CD4-positive, CD25-positive, alpha-beta regulatory T cell (primary cell): Measurements from ENCODE around the gene USP49. TPM values are rescaled to one million over a fixed set of nuclear protein-coding genes. Genes with fewer than 3 reads are reported as not detected.
A peak's percentile ranks its signal among the peaks of the same experiment; 100 is the strongest.

Experiments
- ATAC-seq, 2 donors: fragments of 150-1000 bp; cut with Tn5 transposase; one replicate each; pipeline ENCODE4 v1.10.0; 2021; ENCODE audit warnings: low read depth in 2 of 2, moderate number of reproducible peaks in 2 of 2, moderate library complexity in 1 of 2
- DNase-seq, 3 donors: peaks; one replicate each; pipeline versions ENCODE4 v3.0.0 to v3.0.0-alpha.2; 2012 to 2022; ENCODE audit warnings: mixed read lengths in 1 of 3
- H3K27ac ChIP-seq: one replicate; pipeline ENCODE4 v1.7.0; 2013; ENCODE audit warnings: mild to moderate bottlenecking, low read length; ENCODE audit not compliant: insufficient read depth, poor library complexity, severe bottlenecking
- H3K27me3 ChIP-seq: one replicate; pipeline ENCODE4 v1.7.0; 2013; ENCODE audit warnings: low read length; ENCODE audit not compliant: control insufficient read depth, insufficient read depth
- H3K36me3 ChIP-seq: one replicate; pipeline ENCODE4 v1.7.0; 2013; ENCODE audit warnings: mild to moderate bottlenecking, low read length, moderate library complexity; ENCODE audit not compliant: control insufficient read depth, insufficient read depth
- H3K4me1 ChIP-seq: 2 replicates; pipeline ENCODE4 v1.7.0; 2013; ENCODE audit warnings: mild to moderate bottlenecking, low read length; ENCODE audit not compliant: insufficient read depth, control insufficient read depth, poor library complexity, severe bottlenecking
- H3K4me3 ChIP-seq: one replicate; pipeline ENCODE4 v1.7.0; 2013; ENCODE audit warnings: low read depth, mild to moderate bottlenecking, low read length, moderate library complexity
- H3K9me3 ChIP-seq, 2 experiments: 1 replicate in 1 of 2; 2 replicates in 1 of 2; pipeline ENCODE4 v1.7.0; 2013; ENCODE audit warnings: low read length in 2 of 2, mild to moderate bottlenecking in 1 of 2, moderate library complexity in 1 of 2; ENCODE audit not compliant: control insufficient read depth in 2 of 2
- H3K27ac Mint-ChIP-seq, 3 donors: one replicate each; pipeline ENCODE4 v1.8.0; 2020 to 2022; ENCODE audit warnings: mild to moderate bottlenecking in 3 of 3, mixed read lengths in 3 of 3, moderate library complexity in 2 of 3
- H3K27me3 Mint-ChIP-seq: one replicate; pipeline ENCODE4 v1.8.0; 2022; ENCODE audit warnings: mild to moderate bottlenecking, mixed read lengths
- H3K36me3 Mint-ChIP-seq: one replicate; pipeline ENCODE4 v1.8.0; 2020; ENCODE audit warnings: mixed read lengths
- H3K4me1 Mint-ChIP-seq, 4 donors: one replicate each; pipeline ENCODE4 v1.8.0; 2020 to 2022; ENCODE audit warnings: mixed read lengths in 4 of 4, mild to moderate bottlenecking in 1 of 4
- H3K4me3 Mint-ChIP-seq, 4 donors: one replicate each; pipeline ENCODE4 v1.8.0; 2020 to 2022; ENCODE audit warnings: mild to moderate bottlenecking in 4 of 4, mixed read lengths in 4 of 4, moderate library complexity in 3 of 4
- H3K9me3 Mint-ChIP-seq, 7 donors: one replicate each; pipeline ENCODE4 v1.8.0; 2020 to 2022; ENCODE audit warnings: mixed read lengths in 7 of 7, mild to moderate bottlenecking in 3 of 7, moderate library complexity in 2 of 7
- polyA plus RNA-seq, 4 donors: library from polyadenylated mRNA; unstranded; fragments of 300-500 nt; fragmentation: Illumina TruSeq; gene quantifications; one replicate each; pipeline ENCODE4 v1.2.3, GENCODE V29; 2021
- total RNA-seq: library from RNA; stranded (reverse); gene quantifications from one replicate; pipeline ENCODE4 v1.2.3, GENCODE V29; 2022

The USP49 gene
- total and polyA plus RNA-seq, 5 donors from 2014 or later: 0.34 to 2.9 (median 0.52) TPM

GRCh38 chr6:41935685-41936072 is 40.5 kb upstream of the USP49 start:
- H3K36me3 Mint-ChIP-seq: peaks cover 31% of the 10 kb centered on the region
- Histone ChIP-seq H3K27me3 (no peaks in the 10 kb centered on the region), H3K36me3 (peaks cover 58% of the 10 kb centered on the region), H3K4me1 (peaks cover 57% of the 10 kb centered on the region), H3K9me3 (no peaks in the 10 kb centered on the region), H3K27ac (peak overlapping the region; percentile 76), H3K4me3 (no peak overlapping the region)
- H3K9me3 Mint-ChIP-seq: no peaks in the 10 kb centered on the region
- no peak for ATAC-seq
- H3K27me3 Mint-ChIP-seq: no peaks in the 10 kb centered on the region
- peak overlapping the region; percentile 52 to 96 (median 83) for H3K27ac Mint-ChIP-seq
- H3K4me1 Mint-ChIP-seq: peaks cover 13 to 75% (median 55%) of the 10 kb centered on the region in 4 donors
- peak overlapping the region in 3 of 4 donors; percentile 75 to 95 (median 95) for H3K4me3 Mint-ChIP-seq
- no peak for DNase-seq

DNA sequence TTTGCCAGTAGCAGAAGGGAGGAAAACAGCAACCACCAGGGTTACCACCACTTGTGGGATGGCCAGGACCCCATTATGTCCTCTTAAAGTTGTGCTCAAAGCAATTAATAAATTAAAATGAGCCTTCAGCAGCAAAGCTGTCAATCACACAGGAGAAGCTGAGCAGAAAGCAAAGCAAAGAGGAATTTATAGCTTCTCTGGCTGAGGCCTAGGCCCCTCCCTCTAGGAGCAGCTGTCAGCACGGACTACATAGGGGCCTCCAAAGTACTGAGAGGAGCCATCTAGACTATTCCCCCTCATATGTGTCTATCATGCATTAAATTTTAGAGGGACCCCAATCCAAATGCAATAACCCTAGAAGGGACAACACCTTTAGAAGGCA is 40.0 kb upstream of the USP49 start:
- ATAC-seq: no peak
- no peaks in the 10 kb centered on the region for H3K27me3 Mint-ChIP-seq
- peaks cover 31% of the 10 kb centered on the region for H3K36me3 Mint-ChIP-seq
- peak overlapping the region in 2 of 4 donors; percentile 35 to 75 for H3K4me3 Mint-ChIP-seq
- Histone ChIP-seq H3K4me1 (peaks cover 52% of the 10 kb centered on the region), H3K27ac (peak overlapping the region; percentile 76), H3K4me3 (no peak overlapping the region), H3K27me3 (no peaks in the 10 kb centered on the region), H3K9me3 (no peaks in the 10 kb centered on the region), H3K36me3 (peaks cover 63% of the 10 kb centered on the region)
- H3K27ac Mint-ChIP-seq: peak overlapping the region in 1 of 3 donors; percentile 96
- no peaks in the 10 kb centered on the region for H3K9me3 Mint-ChIP-seq
- H3K4me1 Mint-ChIP-seq: peaks cover 13 to 70% (median 51%) of the 10 kb centered on the region in 4 donors
- DNase-seq: no peak

GRCh38 chr6:41934278-41935192 is 39.4 kb upstream of the USP49 start:
- Histone ChIP-seq H3K9me3 (no peaks in the 10 kb centered on the region), H3K27me3 (no peaks in the 10 kb centered on the region), H3K36me3 (peaks cover 69% of the 10 kb centered on the region), H3K27ac (peak overlapping the region; percentile 76), H3K4me3 (no peak overlapping the region), H3K4me1 (peaks cover 46% of the 10 kb centered on the region)
- no peak for DNase-seq
- ATAC-seq: no peak
- H3K36me3 Mint-ChIP-seq: peaks cover 31% of the 10 kb centered on the region
- H3K9me3 Mint-ChIP-seq: no peaks in the 10 kb centered on the region
- H3K27ac Mint-ChIP-seq: peak overlapping the region; percentile 47 to 96 (median 66)
- H3K4me3 Mint-ChIP-seq: peak overlapping the region in 2 of 4 donors; percentile 35 to 75
- H3K27me3 Mint-ChIP-seq: no peaks in the 10 kb centered on the region
- peaks cover 13 to 64% (median 46%) of the 10 kb centered on the region in 4 donors for H3K4me1 Mint-ChIP-seq

DNA sequence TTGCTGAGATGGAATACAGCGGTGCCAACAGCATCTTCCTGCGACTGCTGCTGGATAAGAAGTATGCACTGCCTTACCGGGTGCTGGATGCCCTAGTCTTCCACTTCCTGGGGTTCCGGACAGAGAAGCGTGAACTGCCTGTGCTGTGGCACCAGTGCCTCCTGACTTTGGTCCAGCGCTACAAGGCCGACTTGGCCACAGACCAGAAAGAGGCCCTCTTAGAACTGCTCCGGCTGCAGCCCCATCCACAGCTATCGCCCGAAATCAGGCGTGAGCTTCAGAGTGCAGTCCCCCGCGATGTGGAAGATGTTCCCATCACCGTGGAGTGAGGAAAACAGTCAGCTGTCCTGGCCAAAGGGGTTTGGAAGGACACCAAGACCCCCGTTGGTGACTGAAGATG is 37.2 kb upstream of the USP49 start:
- no peaks in the 10 kb centered on the region for H3K9me3 ChIP-seq
- Mint-ChIP-seq H3K27ac (peak overlapping the region; percentile 15 to 73 (median 64)), H3K4me3 (peak overlapping the region in 3 of 4 donors; percentile 21 to 48 (median 46))

DNA sequence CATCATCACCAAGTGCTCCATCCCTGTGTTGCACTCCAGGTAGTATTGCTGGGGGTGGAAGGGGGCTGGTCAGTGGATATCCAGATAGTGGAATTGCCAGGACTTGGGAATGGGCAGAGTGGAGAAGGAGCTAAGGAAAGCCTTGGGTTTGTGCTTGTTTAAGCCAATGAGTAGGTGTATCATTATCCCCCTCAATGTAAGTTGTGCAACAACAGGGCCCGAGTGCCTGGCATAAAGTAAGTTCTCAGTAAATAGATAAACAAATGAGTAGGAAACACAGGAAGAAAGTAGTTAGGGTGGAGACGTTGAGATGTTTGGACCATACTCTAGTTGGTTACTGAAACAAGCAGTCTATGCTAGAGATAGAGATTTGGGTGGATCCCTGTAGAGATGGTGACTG is 36.6 kb upstream of the USP49 start:
- H3K27ac Mint-ChIP-seq: peak overlapping the region; percentile 3 to 64 (median 39)
- Histone ChIP-seq H3K36me3 (peaks cover 89% of the 10 kb centered on the region), H3K27me3 (no peaks in the 10 kb centered on the region), H3K4me3 (no peak overlapping the region), H3K9me3 (no peaks in the 10 kb centered on the region), H3K27ac (no peak overlapping the region), H3K4me1 (peaks cover 18% of the 10 kb centered on the region)
- H3K9me3 Mint-ChIP-seq: no peaks in the 10 kb centered on the region
- no peak for ATAC-seq
- peaks cover 34% of the 10 kb centered on the region for H3K36me3 Mint-ChIP-seq
- no peak for DNase-seq
- peak overlapping the region in 2 of 4 donors; percentile 21 to 46 for H3K4me3 Mint-ChIP-seq
- H3K4me1 Mint-ChIP-seq: peaks cover 4 to 43% (median 30%) of the 10 kb centered on the region in 4 donors
- H3K27me3 Mint-ChIP-seq: no peaks in the 10 kb centered on the region

More for the DNA sequence above, 37.2 kb upstream of the USP49 start:
- Histone ChIP-seq H3K27ac (no peak overlapping the region), H3K4me3 (no peak overlapping the region), H3K4me1 (peaks cover 24% of the 10 kb centered on the region), H3K27me3 (no peaks in the 10 kb centered on the region), H3K36me3 (peaks cover 90% of the 10 kb centered on the region)
- H3K27me3 Mint-ChIP-seq: no peaks in the 10 kb centered on the region
- no peak for DNase-seq
- no peaks in the 10 kb centered on the region for H3K9me3 Mint-ChIP-seq
- peaks cover 4 to 45% (median 35%) of the 10 kb centered on the region in 4 donors for H3K4me1 Mint-ChIP-seq
- ATAC-seq: no peak
- H3K36me3 Mint-ChIP-seq: peaks cover 31% of the 10 kb centered on the region

GRCh38 chr6:41929924-41930323 is 34.7 kb upstream of the USP49 start:
- Mint-ChIP-seq H3K9me3 (no peaks in the 10 kb centered on the region), H3K36me3 (peaks cover 31% of the 10 kb centered on the region), H3K4me1 (peaks cover 0 to 30% (median 19%) of the 10 kb centered on the region in 4 donors), H3K27ac (peak overlapping the region in 1 of 3 donors; percentile 56), H3K4me3 (no peak overlapping the region), H3K27me3 (no peaks in the 10 kb centered on the region)
- H3K4me3 ChIP-seq: no peak overlapping the region
- ATAC-seq: no peak
- no peak for DNase-seq
- peaks cover 75% of the 10 kb centered on the region for H3K36me3 ChIP-seq
- H3K4me1 ChIP-seq: no peaks in the 10 kb centered on the region
- no peak overlapping the region for H3K27ac ChIP-seq
- H3K9me3 ChIP-seq: no peaks in the 10 kb centered on the region
- H3K27me3 ChIP-seq: no peaks in the 10 kb centered on the region

DNA sequence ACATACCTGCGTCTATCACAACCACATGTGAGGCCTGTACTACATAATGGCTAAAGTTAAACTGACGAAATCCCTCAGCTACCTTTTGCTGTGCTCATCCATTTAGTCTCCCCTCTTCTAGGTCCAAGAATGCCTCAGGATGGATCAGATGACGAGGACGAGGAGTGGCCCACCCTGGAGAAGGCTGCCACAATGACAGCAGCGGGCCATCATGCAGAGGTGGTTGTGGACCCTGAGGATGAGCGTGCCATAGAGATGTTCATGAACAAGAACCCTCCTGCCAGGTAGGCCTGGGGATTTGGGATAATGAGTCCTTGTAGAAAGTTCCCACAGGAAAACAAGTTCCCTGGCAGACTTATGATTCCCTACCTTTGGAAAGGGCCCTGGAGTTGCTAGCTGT is 32.1 kb upstream of the USP49 start:
- ATAC-seq: no peak
- Histone ChIP-seq H3K27ac (no peak overlapping the region), H3K4me1 (peaks cover 11% of the 10 kb centered on the region), H3K36me3 (peaks cover 52% of the 10 kb centered on the region), H3K4me3 (no peak overlapping the region), H3K9me3 (no peaks in the 10 kb centered on the region), H3K27me3 (no peaks in the 10 kb centered on the region)
- H3K36me3 Mint-ChIP-seq: peaks cover 17% of the 10 kb centered on the region
- peak overlapping the region in 1 of 3 donors; percentile 56 for H3K27ac Mint-ChIP-seq
- no peaks in the 10 kb centered on the region for H3K27me3 Mint-ChIP-seq
- no peak for DNase-seq
- peaks cover 10 to 39% (median 30%) of the 10 kb centered on the region in 4 donors for H3K4me1 Mint-ChIP-seq
- H3K9me3 Mint-ChIP-seq: peaks cover 0 to 1% (median 0%) of the 10 kb centered on the region in 7 donors
- peak overlapping the region in 1 of 4 donors; percentile 28 for H3K4me3 Mint-ChIP-seq
